ENCODE results near the gene LAMTOR4.

DNA sequence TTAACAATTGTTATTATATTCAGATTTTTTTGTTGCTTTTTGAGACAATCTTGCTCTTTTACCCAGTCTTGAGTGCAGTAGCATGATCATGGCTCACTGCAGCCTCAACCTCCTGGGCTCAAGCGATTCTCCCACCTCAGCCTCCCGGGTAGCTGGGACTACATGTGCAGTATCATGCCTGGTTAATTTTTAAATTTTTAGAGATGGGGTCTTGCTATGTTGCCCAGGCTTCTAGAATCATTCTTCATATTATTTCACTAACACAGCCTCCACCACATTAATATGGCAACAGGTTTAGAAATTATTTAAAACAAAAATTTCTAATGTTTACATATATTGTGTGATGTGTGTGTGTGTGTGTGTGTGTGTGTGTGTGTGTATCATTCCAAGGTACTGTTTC, 1.4 kb upstream of the LAMTOR4 start:
- TF ChIP-seq, protein P1, sequence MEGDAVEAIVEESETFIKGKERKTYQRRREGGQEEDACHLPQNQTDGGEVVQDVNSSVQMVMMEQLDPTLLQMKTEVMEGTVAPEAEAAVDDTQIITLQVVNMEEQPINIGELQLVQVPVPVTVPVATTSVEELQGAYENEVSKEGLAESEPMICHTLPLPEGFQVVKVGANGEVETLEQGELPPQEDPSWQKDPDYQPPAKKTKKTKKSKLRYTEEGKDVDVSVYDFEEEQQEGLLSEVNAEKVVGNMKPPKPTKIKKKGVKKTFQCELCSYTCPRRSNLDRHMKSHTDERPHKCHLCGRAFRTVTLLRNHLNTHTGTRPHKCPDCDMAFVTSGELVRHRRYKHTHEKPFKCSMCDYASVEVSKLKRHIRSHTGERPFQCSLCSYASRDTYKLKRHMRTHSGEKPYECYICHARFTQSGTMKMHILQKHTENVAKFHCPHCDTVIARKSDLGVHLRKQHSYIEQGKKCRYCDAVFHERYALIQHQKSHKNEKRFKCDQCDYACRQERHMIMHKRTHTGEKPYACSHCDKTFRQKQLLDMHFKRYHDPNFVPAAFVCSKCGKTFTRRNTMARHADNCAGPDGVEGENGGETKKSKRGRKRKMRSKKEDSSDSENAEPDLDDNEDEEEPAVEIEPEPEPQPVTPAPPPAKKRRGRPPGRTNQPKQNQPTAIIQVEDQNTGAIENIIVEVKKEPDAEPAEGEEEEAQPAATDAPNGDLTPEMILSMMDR (IDR thresholded peaks at IDR 0.05; ENCODE audit: poor library complexity, severe bottlenecking): no peak
- no peak for TF ChIP-seq TAF1 (IDR thresholded peaks at IDR 0.05; ENCODE audit: low read depth)
- no peak for TF ChIP-seq RAD21 (conservative IDR thresholded peaks at IDR 0.05)
- TF ChIP-seq MXI1 (conservative IDR thresholded peaks at IDR 0.05; ENCODE audit: poor library complexity, severe bottlenecking): no peak
- no peak for TF ChIP-seq EZH2 (IDR thresholded peaks at IDR 0.05; ENCODE audit: borderline replicate concordance, insufficient read depth, low read length, poor library complexity, severe bottlenecking)

Data from neural cell (in vitro differentiated cells).